M059J (cell line): Measurements from ENCODE around the gene L3MBTL4. TPM values are rescaled to one million over a fixed set of nuclear protein-coding genes. Genes with fewer than 3 reads are reported as not detected.
"Not testable (repeated sequence)": the region's sequence is repeated elsewhere in the genome, so short reads cannot be mapped to it uniquely, and the experiment has no call there.

Source experiments
- DNase-seq: peaks from one replicate; pipeline ENCODE4 v3.0.0-alpha.2; 2012; ENCODE audit warnings: low read depth
- total RNA-seq: library from RNA; depleted of rRNA; stranded (reverse); fragments of >200 nt; shearing (Covaris generic); gene quantifications from 2 replicates; pipeline ENCODE4 v1.2.3, GENCODE V29; 2014

The L3MBTL4 gene
- total RNA-seq, 1 experiment from 2014 or later: 0.15 TPM

GRCh38 chr18:6406910-6407470, 7.7 kb downstream of the L3MBTL4 start:
- DNase-seq: no peak

- no peak for DNase-seq
Observed at GRCh38 chr18:6406075-6406909, 8.4 kb downstream of the L3MBTL4 start.

GRCh38 chr18:6405237-6406074, 9.3 kb downstream of the L3MBTL4 start:
- DNase-seq: no peak

GRCh38 chr18:6404834-6405233, 9.9 kb downstream of the L3MBTL4 start:
- no peak for DNase-seq

- peak; percentile 3 for DNase-seq
Observed at GRCh38 chr18:6401687-6402086, 13.0 kb downstream of the L3MBTL4 start.

GRCh38 chr18:6399776-6400175, 14.9 kb downstream of the L3MBTL4 start:
- no peak for DNase-seq

- no peak for DNase-seq
Observed at GRCh38 chr18:6397931-6398566, 16.7 kb downstream of the L3MBTL4 start.

- DNase-seq: no peak
Observed at GRCh38 chr18:6396847-6397246, 17.9 kb downstream of the L3MBTL4 start.

- DNase-seq: no peak
Observed at GRCh38 chr18:6396276-6396675, 18.4 kb downstream of the L3MBTL4 start.

GRCh38 chr18:6389005-6389404, 25.7 kb downstream of the L3MBTL4 start:
- no peak for DNase-seq

GRCh38 chr18:6382963-6383362, 31.7 kb downstream of the L3MBTL4 start:
- DNase-seq: no peak

- DNase-seq: not testable (repeated sequence)
Observed at GRCh38 chr18:6377473-6377872, 37.2 kb downstream of the L3MBTL4 start.

GRCh38 chr18:6376433-6377229, 38.1 kb downstream of the L3MBTL4 start:
- DNase-seq: no peak

- DNase-seq: no peak
Observed at GRCh38 chr18:6374935-6375529, 39.7 kb downstream of the L3MBTL4 start.

GRCh38 chr18:6374340-6374739, 40.4 kb downstream of the L3MBTL4 start:
- no peak for DNase-seq

GRCh38 chr18:6373187-6373586, 41.5 kb downstream of the L3MBTL4 start:
- DNase-seq: no peak

GRCh38 chr18:6370886-6371635, 43.6 kb downstream of the L3MBTL4 start:
- DNase-seq: no peak

GRCh38 chr18:6370410-6370809, 44.3 kb downstream of the L3MBTL4 start:
- DNase-seq: no peak

GRCh38 chr18:6368017-6368416, 46.7 kb downstream of the L3MBTL4 start:
- no peak for DNase-seq

GRCh38 chr18:6367208-6367607, 47.5 kb downstream of the L3MBTL4 start:
- DNase-seq: no peak
